Measurements from ENCODE around the gene RPS6KA5.

RPS6KA5 gene

DNA sequence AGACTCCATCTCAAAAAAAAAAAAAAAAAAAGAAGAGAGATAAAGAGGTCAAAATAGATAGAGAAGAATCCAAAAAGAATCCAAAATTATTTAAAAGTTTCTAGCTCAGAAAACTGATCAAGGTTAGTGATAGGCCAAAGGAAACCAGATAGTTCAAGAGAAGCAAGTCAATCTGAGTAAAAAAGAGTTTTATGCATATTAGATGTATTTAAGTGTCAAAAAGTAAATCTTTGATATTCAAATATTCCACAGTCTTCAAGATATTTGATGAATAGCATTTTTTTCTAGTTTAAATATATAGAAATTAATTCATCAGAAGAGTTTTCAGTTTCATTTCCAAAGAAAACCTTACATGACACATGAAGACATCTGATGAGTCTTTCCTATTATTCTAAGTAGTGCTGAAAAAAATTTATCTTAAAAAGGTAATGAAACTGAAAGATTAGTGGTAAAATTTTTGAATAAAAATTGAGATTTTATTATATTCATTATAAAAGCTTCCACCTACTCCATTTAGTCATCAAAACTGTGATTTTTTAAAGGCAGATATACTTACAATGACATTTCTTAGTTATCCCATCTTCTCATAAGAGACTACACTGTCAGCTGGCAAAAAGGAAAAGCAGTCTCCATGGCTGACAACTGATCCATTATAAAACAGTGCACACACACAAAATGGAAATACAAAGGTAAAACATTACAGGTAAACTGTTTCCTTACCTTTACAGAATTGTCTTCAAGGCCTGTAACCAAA is 68.6 kb downstream of the RPS6KA5 start:
- no peak for DNase-seq (ENCODE audit: low read depth)
- TF ChIP-seq, protein P1, sequence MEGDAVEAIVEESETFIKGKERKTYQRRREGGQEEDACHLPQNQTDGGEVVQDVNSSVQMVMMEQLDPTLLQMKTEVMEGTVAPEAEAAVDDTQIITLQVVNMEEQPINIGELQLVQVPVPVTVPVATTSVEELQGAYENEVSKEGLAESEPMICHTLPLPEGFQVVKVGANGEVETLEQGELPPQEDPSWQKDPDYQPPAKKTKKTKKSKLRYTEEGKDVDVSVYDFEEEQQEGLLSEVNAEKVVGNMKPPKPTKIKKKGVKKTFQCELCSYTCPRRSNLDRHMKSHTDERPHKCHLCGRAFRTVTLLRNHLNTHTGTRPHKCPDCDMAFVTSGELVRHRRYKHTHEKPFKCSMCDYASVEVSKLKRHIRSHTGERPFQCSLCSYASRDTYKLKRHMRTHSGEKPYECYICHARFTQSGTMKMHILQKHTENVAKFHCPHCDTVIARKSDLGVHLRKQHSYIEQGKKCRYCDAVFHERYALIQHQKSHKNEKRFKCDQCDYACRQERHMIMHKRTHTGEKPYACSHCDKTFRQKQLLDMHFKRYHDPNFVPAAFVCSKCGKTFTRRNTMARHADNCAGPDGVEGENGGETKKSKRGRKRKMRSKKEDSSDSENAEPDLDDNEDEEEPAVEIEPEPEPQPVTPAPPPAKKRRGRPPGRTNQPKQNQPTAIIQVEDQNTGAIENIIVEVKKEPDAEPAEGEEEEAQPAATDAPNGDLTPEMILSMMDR (IDR thresholded peaks at IDR 0.05; ENCODE audit: control insufficient read depth, extremely low read depth, insufficient read depth) = no peak
- no peak overlapping the region for H3K4me3 ChIP-seq (ENCODE audit: low read depth, low read length)

DNA sequence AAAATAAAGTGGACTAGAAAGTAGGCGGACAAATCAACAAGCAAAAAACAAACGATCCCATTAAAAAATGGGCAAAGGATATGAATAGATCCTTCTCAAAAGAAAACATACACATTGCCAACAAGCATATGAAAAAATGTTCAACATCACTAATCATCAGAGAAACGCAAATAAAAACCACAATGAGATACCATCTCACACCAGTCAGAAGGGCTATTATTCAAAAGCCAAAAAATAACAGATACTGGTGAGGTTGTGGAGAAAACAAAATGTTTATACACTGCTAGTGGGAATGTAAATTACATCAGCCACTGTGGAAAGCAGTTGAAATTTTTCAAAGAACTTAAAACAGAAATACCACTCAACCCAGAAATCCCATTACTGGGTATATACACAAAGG is 70.3 kb downstream of the RPS6KA5 start:
- TF ChIP-seq, protein P1 (IDR thresholded peaks at IDR 0.05; ENCODE audit: control insufficient read depth, extremely low read depth, insufficient read depth) = no peak
- DNase-seq (ENCODE audit: low read depth) = no peak
- H3K4me3 ChIP-seq (ENCODE audit: low read depth, low read length) = no peak overlapping the region

DNA sequence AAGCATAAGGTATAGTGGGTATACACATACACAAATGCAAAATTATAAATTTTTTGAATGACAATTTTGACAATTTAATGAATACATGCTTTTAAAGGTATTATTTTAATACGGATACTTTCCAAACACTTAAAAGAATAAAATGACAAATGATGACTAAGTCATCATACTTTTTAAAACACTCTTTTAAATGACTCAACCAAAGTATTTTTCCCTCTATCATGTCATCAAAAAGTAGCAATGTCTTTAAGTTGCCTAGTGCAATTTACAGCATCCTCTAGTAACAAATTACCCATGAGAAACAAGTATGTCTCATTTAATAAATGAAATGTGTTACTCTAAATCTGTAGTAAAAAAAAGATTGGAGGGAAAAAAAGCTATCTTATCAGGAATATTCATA is 73.3 kb downstream of the RPS6KA5 start:
- TF ChIP-seq, protein P1 (IDR thresholded peaks at IDR 0.05; ENCODE audit: control insufficient read depth, extremely low read depth, insufficient read depth) = no peak
- no peak overlapping the region for H3K4me3 ChIP-seq (ENCODE audit: low read depth, low read length)
- DNase-seq (ENCODE audit: low read depth) = no peak

DNA sequence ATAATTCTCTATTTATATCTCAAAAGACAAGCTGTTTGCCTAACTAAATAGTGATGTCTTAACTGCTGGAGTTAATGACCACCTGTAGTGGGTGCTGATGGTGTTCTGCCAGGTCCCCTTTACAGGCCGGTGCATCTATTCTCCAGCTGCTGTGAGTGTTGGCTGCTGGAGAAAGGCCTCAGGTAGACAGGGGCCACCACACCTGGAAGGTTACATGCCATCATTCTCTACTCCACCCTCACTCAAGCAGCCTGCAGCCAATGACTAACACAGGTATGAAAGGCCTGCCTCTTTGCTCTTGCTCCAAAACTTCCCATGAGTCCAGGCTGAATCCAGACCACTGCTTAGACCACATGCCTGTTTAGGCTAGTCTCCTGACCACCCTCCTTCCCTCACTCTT is 73.9 kb downstream of the RPS6KA5 start:
- no peak for DNase-seq (ENCODE audit: low read depth)
- TF ChIP-seq, protein P1 (IDR thresholded peaks at IDR 0.05; ENCODE audit: control insufficient read depth, extremely low read depth, insufficient read depth) = no peak

DNA sequence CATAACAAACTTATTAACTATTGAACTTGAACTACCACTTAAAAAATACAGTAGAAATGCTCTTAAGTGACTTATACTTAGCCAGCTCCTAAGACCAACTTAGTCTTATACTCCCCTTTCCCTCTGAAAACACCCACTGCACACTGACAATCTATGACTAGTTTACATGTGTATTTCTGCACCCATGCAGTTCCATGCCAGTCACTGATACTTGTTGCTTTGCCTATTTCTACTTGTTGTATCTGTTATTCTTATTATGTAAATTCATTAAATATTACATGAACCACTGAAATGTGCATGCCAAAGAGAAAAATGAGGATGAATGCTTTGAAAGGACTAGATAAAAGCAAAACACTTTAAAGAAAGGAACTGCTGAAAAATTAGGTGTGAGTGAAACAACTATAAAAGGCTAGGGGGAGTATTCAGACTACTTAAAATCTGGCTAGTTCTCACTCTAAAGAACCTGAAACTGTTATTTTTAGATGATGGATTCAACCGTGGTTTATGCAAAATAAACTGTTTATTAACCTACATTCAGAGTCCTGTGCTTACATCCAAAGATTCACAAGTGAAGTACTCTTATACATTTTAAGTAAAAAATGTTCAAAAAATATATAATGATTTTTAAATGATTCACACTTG is 74.7 kb downstream of the RPS6KA5 start:
- H3K4me3 ChIP-seq (ENCODE audit: low read depth, low read length) = no peak overlapping the region
- DNase-seq (ENCODE audit: low read depth) = no peak
- TF ChIP-seq, protein P1 (IDR thresholded peaks at IDR 0.05; ENCODE audit: control insufficient read depth, extremely low read depth, insufficient read depth) = no peak

More for the DNA sequence above, 73.9 kb downstream of the RPS6KA5 start:
- no peak overlapping the region for H3K4me3 ChIP-seq (ENCODE audit: low read depth, low read length)

DNA sequence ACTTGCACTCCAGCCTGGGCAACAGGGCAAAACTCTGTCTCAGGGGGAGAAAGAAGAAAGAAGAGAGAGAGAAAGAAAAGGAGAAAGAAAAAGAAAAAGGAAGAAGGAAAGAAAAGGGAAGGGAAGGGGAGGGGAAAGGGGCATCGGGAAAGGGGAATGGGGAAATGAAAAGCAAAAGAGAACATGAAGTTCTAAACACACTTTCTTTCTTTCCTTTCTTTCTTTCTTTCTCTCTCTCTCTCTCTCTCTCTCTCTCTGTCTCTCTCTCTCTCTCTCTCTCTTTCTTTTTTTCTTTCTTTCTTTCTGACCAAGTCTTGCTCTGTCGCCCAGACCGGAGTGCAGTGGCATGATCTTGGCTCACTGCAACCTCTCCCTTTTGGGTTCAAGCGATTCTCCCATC is 76.9 kb downstream of the RPS6KA5 start:
- H3K4me3 ChIP-seq (ENCODE audit: low read depth, low read length) = no peak overlapping the region
- DNase-seq (ENCODE audit: low read depth) = no peak
- TF ChIP-seq, protein P1 (IDR thresholded peaks at IDR 0.05; ENCODE audit: control insufficient read depth, extremely low read depth, insufficient read depth) = no peak

All from LNCaP clone FGC (cell line).